Inferior parietal cortex (tissue), 1 donor: ENCODE data around the gene WDPCP.
"Not testable (repeated sequence)": the region's sequence is repeated elsewhere in the genome, so short reads cannot be mapped to it uniquely, and the experiment has no call there.

Source experiments
- DNase-seq: peaks from one replicate; pipeline ENCODE4 v3.0.0-alpha.2; 2016; ENCODE audit errors: extremely low spot score

WDPCP gene

GRCh38 chr2:63101954-63102353, 486.3 kb downstream of the WDPCP start:
- no peak for DNase-seq

DNA sequence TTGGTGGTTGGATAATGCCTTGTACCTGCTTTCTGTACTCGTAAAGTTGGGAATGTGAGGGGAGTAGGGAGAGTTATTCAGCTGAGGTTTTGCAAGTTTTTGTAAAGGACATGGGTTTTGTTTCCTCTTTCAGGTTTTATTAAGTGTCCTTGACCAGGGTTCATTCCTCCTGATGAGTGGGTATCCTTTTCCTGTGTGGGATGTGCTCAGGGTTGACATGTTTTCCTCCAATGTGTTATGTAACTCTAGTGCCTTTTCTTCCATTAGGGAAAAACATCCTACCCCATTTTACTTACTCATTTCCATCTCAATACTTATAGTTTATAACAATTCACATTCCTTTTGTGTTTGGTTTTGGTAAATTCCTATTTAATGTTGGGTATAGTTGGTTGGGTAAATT, 489.2 kb downstream of the WDPCP start:
- no peak for DNase-seq

DNA sequence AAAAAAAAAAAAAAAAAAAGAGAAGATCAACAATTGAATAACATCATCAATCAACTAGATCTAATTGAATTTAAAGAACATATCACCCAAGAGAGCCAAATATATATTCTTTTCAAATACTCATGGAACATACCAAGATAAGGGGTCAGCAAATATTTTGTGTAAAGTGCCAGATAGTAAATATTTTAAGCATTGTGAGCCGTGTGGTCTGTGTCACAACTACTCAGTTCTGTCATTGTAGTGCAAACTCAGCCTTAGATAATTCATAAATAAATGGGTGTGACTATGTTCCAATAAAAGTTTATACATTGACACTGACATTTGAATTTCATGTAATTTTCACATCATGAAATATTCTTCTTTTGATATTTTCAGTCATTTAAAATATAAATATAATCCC, 491.8 kb downstream of the WDPCP start:
- no peak for DNase-seq

DNA sequence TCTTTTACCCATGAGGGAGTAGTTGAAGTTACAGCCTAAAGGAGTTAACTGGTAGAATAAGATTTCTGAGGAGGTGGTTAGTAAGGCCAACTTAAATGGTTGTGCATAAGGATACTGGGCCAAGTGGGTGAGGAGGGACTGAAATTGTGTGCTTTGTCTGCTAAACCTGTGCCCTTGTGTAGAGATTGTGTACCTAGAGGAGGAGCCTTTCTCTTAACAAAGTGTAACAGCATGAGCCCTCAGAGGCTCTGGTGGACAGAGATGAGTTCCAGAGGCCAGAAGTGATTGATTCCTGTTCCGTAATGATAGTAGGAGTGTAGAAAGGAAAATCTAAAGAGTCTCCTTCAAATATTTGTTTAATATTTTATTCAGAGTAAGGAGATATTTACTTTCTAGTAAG, 494.8 kb downstream of the WDPCP start:
- DNase-seq, result no peak

DNA sequence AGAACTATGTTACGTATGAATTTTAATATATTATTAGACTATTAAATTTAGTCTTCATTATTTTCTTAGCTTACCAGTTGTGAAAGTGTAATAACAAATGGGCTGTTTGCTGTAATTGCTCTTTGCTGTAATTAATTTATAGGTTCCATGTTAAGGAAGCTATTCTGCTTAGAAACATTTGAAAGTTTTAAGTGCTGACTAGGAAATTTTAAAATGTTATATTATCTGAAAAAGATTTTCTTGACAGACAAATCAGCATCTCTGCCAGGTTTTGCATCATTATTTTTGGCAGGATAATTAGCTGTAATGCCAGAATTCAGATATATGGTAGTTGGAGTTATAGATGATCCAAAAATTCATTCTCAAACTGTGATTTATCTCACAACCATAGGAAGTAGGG, 495.4 kb downstream of the WDPCP start:
- DNase-seq, result no peak

GRCh38 chr2:63092401-63092800, 495.9 kb downstream of the WDPCP start:
- DNase-seq, result no peak

- no peak for DNase-seq
These were observed 501.6 kb downstream of the WDPCP start for GRCh38 chr2:63086687-63087086.

- no peak for DNase-seq
These were observed 506.9 kb downstream of the WDPCP start for GRCh38 chr2:63081404-63081803.

DNA sequence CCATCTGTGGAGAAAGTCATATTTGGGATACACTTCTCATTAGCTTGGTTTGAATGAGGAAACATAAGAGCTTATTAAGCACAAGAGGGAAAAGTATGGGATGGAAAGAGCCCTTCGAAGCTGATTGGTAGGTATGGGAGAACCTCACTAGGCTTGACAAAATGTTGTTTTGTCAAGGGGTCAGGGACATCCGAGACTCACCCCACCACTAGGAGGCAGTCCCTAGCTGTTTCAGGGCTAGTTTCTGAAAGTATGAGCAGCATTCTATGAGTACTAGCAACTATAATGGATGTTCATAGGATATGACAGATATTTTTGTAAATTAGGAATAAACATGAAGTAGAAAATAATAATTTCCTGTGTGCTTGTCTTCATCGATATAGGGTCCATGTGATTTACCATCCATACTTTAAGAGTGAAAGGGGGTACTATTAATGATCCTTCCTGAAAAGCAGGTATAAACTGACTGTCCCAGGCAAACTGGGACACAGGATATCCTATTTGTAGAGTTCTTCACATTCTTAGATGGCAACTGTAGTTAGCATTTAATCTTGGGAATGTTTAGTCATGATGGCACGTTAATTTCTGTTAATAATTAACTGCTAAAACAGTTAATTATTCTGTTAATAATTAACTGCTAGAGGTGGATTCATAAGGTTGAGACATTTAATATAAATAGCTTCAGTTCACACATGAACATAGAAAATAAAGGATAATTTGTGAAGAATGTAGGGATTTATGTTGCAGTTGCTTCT, 509.2 kb downstream of the WDPCP start:
- DNase-seq, result no peak

GRCh38 chr2:63074399-63074798, 513.9 kb downstream of the WDPCP start:
- not testable (repeated sequence) for DNase-seq

GRCh38 chr2:63073994-63074393, 514.3 kb downstream of the WDPCP start:
- DNase-seq, result no peak

- DNase-seq, result no peak
These were observed 516.6 kb downstream of the WDPCP start for GRCh38 chr2:63071664-63072063.
